ENCODE results near the gene MET. TPM values are rescaled to one million over a fixed set of nuclear protein-coding genes. Genes with fewer than 3 reads are reported as not detected.

Gene MET
- total RNA-seq, 4 donors from 2014 or later, result 15.9 to 36.8 (median 28.7) TPM

- H3K4me3 ChIP-seq, result no peak overlapping the region
- no peaks in the 10 kb centered on the region for H3K36me3 ChIP-seq
- H3K27ac ChIP-seq, result peak overlapping the region; percentile 81 to 93 (median 88)
- intact Hi-C loops (cut with DNase I; ENCODE audit: low total_unique reads) (loop anchor here (5.0 kb wide), 4 partner anchors 75 to 635 kb away; partner anchors contain the start of gene CAV1), in situ Hi-C loops (cut with MboI; ENCODE audit: low sequenced_read_pairs in 4 of 4) (loop anchor here in 3 of 4 donors (5.0 to 25.0 kb wide), 4 partner anchors 135 to 645 kb away; partner anchors contain the start of gene MET (in 1 of the 3))
- no peaks in the 10 kb centered on the region for H3K27me3 ChIP-seq
- TF ChIP-seq POLR2A (IDR thresholded peaks at IDR 0.05), result no peak
- TF ChIP-seq CTCF (IDR thresholded peaks at IDR 0.05 in 4 of 5, conservative IDR thresholded peaks at IDR 0.05 in 1 of 5), result no peak
- H3K9me3 ChIP-seq, result no peaks in the 10 kb centered on the region
- DNase-seq (no peak), ATAC-seq (no peak)
- peaks cover 37 to 44% of the 10 kb centered on the region in 2 donors for H3K4me1 ChIP-seq
These were observed 135.1 kb downstream of the MET start for GRCh38 chr7:116807011-116807560.

- H3K27me3 ChIP-seq, result no peaks in the 10 kb centered on the region
- peaks cover 12 to 22% of the 10 kb centered on the region in 2 donors for H3K4me1 ChIP-seq
- intact Hi-C loops (cut with DNase I; ENCODE audit: low total_unique reads), result loop anchor here (1.0 to 5.0 kb wide), 8 partner anchors 53 to 637 kb away; partner anchors contain the start of genes CAPZA2 and CAV1
- in situ Hi-C loops (cut with MboI; ENCODE audit: low sequenced_read_pairs in 4 of 4), result loop anchor here (5.0 to 25.0 kb wide), 7 partner anchors 137 to 647 kb away; partner anchors contain the start of gene MET (in 1 of the 4)
- peak overlapping the region; percentile 69 to 81 (median 75) for H3K27ac ChIP-seq
- no peak for DNase-seq
- H3K4me3 ChIP-seq, result no peak overlapping the region
- no peaks in the 10 kb centered on the region for H3K9me3 ChIP-seq
- ATAC-seq, result peak; percentile 61
- no peaks in the 10 kb centered on the region for H3K36me3 ChIP-seq
- TF ChIP-seq CTCF (IDR thresholded peaks at IDR 0.05 in 4 of 5, conservative IDR thresholded peaks at IDR 0.05 in 1 of 5) (peak; percentile 65 to 78 (median 72)), POLR2A (IDR thresholded peaks at IDR 0.05) (no peak)
These were observed 137.8 kb downstream of the MET start for GRCh38 chr7:116809636-116810266.

- intact Hi-C loops (cut with DNase I; ENCODE audit: low total_unique reads), result loop anchor here (2.0 kb wide), 1 partner anchor 52 kb away; the partner anchor contains the start of gene CAPZA2
These were observed 138.5 kb downstream of the MET start for GRCh38 chr7:116810267-116811116.

More at GRCh38 chr7:116810267-116811116, 138.5 kb downstream of the MET start:
- TF ChIP-seq CTCF (IDR thresholded peaks at IDR 0.05 in 4 of 5, conservative IDR thresholded peaks at IDR 0.05 in 1 of 5) (no peak), POLR2A (IDR thresholded peaks at IDR 0.05) (no peak)
- Histone ChIP-seq H3K4me3 (no peak overlapping the region), H3K27ac (peak overlapping the region; percentile 69 to 81 (median 75)), H3K27me3 (no peaks in the 10 kb centered on the region), H3K4me1 (peaks cover 8 to 16% of the 10 kb centered on the region in 2 donors), H3K9me3 (no peaks in the 10 kb centered on the region), H3K36me3 (no peaks in the 10 kb centered on the region)
- peak; percentile 66 to 84 for ATAC-seq
- DNase-seq, result no peak
- in situ Hi-C loops (cut with MboI; ENCODE audit: low sequenced_read_pairs in 4 of 4), result loop anchor here (5.0 to 25.0 kb wide), 5 partner anchors 143 to 648 kb away; no protein-coding TSS in a partner anchor

Data from gastrocnemius medialis (tissue), 4 donors.